Activated T-helper 1 cell treated with Interleukin-2 at 50 U/mL for 16 hours (primary cell): ENCODE measurements around the gene ZNF326.
"Not testable (repeated sequence)": the region's sequence is repeated elsewhere in the genome, so short reads cannot be mapped to it uniquely, and the experiment has no call there.

Source experiments
- DNase-seq: peaks from one replicate; pipeline ENCODE4 v3.0.0-alpha.2; 2020; ENCODE audit warnings: low read depth

Gene ZNF326

DNA sequence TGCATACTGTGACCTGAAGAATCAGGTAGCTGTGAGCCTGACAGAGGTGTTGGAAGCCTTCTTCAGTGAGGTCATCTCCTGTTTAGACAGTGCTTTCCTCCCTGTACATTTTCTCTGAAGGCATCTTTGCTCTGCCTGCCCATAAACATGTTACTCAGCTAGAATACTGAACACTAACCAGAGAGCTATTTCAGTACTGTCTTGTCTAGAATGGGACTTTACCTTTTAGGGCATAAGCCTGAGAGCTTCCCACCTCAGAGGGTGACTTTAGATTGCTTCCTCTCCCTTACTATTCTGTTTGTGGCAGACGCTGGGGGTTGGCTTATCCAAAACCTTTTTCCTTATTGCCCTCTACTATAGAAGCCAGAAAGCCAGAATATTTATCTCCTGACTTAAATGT lies 23.3 kb upstream of the ZNF326 start:
- DNase-seq = no peak

DNA sequence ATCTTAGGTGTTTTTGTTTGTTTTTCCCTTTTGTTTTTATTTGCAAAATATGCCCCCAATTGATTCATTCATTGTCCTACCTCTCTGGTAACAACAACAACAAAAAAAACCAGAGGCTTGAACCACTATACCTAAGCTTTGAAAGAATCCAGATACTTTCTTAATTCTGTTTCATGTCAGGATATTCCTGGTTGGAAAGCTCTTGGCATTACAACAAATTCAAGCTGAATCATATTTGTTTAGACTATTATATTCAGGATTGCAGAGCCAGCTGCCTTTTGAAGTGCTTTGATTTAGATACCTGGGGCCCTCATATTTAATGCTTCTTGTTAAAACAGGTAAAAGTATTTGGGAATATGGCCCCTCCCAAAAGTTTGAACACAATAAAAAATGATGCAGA lies 22.9 kb upstream of the ZNF326 start:
- no peak for DNase-seq

DNA sequence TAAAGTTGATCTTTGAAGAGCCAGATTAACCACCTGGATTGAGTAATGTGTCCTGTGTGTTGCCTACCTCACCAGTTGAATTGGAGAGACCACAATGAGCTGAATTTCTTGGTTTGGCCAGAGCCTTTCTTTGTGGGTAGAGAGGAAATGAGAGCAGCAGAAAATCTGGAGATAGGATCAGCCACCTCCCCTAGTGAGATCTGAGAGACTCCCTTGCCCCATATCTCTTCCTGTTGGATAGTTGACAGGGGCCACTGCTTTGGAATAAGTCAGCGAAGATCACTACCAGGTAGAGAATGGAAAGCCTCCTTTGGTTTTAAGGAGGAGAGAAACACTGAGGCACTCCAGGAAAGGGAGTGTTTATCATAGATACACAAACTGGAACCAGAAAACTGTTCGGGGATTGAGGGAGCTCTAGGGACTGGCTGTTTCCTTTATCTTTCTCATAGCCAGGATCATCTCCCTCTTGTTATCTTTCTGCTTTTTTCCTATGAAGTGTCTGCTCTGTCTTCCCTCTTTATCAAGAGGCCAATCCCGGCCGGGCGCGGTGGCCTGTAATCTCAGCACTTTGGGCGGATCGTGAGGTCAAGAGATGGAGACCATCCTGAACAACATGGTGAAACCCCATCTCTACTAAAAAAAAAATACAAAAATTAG lies 21.3 kb upstream of the ZNF326 start:
- DNase-seq = no peak

DNA sequence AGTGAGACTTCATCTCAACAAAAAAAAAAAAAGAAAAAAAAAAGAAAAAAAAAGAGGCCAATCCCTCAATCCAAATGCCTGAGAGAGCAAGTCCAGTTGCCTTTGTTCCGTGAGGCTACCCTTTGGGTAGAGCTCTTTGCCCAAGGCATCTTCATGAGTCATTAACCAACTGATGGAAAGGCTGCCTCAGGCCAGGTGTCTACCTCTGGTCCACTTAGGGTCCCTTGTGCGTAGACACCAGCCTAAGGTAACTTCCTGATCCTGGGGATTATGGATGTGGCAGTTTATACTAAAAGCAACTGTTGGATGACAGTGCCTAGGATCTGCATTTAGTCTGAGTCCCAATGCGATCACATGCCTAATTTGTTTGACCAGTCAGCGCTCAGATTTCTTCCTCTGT lies 20.7 kb upstream of the ZNF326 start:
- DNase-seq = no peak

DNA sequence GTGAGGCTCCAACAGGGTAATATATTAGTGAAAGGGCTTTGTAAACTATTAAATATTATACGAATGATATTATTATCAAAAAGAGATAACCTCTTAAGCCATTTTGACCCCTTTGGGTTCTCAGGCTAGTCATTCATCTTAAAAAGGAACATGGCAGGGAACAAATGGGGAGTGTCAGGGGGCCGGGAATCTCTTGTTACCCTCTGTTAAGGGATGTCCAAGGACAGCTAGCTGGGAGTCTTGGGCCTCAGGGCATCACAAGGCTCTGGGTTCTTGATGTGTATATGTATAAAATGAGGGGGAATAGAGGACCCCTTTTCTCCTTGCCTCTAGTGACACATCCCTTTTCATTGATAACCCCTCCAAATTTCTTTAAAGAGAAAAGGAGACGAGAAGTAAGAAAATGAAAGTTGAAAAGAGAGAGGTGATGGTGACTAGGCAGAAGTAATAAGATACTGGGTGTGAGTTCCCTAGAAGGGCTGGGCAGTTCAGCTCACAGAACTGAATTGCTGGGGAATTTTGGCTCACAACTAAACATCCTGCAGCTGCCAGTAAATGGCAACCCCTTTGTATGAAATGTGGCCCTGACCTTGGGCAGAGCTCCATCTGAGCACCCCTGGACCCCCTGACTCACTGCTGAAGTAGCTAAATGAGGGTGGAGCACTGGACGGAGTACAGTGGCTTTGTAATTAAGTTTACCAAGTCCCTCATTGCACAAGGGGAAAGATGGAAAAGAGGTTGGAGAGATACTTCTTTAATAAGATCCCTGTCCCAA lies 20.0 kb upstream of the ZNF326 start:
- DNase-seq = no peak

DNA sequence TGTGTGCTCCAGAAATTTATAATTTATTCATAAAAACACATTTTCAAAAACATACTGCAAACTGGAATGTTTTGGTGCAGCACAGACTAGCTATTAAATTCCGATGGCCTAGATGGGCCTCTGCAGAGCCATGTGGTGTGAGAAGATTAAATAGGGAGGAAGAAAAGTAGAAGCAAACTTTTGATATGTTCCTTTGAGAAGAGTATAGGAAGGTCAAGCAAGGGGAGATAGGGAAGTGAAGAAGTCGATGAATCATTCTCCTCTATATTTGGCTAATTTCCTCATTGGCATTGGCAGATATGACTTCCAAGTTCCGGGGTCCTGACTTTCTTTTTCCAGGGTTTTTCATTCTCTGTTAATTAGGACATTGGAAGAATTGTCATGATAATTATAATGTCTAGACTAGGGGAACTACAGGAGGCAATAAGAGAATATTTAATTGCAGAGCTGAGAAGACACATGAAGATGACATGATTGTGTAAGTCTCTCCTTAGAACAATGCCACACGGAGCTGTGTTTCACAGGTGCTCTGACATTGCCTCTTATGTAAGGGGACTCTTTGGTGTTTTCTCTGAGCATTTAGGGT lies 19.3 kb upstream of the ZNF326 start:
- DNase-seq = no peak

DNA sequence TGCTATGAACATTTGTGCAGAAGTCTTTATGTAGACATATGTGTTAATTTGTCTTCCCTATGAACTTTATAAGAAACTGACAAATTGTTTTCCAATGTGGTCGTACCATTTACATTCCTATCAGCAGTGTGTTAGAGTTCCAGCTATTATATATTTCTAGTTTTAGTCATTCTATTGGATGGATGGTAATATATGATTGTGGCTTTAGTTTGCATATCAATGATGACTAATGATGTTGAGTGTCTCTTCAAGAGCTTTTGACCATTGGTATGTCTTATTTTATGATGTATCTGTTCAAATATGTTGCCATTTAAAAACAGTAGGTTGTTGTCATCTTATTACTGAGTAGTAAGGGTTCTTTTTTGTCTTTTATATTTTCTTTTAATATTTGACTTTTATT lies 16.2 kb upstream of the ZNF326 start:
- no peak for DNase-seq

DNA sequence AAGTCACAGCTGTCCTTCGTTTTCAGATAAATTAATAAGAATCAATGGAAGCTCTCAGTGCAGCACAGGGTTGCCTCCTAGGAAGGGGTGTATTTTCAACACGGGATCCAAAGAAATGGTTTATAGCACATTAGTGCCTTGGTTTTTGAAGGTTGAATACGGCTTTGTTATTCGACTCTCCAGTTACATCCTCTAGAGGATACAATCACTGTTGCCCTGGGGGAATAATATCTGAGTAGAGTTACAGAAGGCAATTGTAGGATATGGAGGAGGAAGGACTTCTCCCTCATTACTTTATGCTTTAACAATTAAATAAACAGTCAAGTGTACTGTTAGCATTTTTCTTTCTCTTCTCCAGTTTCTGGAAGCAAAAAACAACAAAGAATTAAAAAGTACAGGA lies 14.3 kb upstream of the ZNF326 start:
- no peak for DNase-seq

DNA sequence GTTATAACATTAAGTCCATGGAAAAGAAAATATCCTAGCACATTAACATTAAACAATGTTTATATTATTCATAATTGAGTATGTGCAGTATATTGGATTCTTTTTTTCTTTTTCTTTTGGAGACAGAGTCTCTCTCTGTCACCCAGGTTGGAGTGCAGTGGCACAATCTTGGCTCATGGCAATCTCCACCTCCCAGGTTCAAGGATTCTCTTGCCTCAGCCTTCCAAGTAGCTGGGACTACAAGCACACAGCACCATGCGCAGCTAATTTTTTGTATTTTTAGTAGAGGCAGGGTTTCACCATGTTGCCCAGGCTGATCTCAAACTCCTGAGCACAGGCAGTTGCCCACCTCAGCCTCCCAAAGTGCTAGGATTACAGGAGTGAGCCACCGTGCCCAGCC lies 12.1 kb upstream of the ZNF326 start:
- not testable (repeated sequence) for DNase-seq

DNA sequence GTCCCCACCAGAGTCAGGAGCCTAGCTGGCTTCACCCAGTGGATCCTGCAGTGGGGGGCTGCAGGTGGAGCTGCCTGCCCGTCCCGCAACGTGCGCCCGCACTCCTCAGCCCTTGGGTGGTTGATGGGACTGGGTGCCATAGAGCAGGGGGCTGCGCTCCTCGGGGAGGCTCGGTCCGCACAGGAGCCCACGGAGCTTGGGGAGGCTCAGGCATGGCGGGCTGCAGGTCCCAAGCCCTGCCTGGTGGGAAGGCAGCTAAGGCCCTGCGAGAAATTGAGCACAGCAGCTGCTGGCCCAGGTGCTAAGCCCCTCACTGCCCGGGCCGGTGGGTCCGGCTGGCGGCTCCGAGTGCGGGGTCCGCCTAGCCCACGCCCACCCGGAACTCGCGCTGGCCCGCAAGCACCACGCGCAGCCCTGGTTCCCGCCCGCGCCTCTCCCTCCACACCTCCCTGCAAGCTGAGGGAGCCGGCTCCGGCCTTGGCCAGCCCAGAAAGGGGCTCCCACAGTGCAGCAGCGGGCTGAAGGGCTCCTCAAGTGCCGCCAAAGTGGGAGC lies 10.3 kb upstream of the ZNF326 start:
- not testable (repeated sequence) for DNase-seq

DNA sequence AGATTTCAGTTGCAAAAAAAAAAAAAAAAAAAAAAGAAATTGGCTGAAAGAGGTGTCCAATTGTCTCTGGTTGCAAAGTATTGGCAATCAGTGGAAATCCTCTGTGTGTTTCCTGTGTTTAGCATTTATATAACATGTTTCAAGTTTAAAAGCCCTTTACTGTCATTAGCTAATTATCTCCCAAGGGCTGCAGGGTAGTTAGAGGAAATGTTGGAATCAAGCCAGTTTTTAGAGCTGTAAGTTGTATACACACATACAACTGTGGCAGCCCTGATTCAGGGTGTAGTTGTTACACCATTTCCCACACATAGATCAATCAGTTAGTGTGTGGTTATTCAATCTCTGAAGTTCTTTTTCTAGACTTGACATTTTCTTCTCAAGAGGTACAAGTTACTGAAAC lies 8.9 kb upstream of the ZNF326 start:
- no peak for DNase-seq

DNA sequence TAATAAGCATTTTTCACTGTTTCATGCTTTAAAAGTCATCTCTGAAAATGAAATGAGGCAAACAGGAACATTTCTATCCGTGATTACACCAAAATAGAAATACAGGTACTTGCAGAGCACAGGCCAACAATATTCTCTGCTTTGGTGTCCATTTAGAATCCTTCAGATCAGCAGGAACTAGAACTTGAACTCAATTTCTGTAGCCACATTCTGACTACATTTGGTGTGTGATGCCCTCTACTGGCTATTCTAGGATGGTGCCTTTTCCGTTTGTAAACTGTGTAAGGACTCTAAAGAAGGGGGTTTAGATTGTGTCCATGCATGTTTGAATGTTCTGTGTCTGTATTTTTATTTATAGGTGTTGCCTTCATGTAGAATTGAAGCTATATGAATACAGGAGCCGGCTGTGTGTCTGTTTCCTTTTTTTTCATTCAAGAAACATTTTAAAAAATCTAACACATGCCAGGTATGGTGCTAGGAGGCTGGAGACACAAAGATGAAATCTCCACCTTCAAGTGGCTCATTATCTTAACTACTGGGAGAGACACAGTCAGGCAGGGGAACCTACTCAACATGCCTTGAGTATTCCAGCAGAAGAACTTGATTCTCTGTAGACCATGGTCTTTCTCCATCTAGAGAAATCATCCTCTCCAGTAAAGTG lies 7.6 kb upstream of the ZNF326 start:
- peak; percentile 7 for DNase-seq

DNA sequence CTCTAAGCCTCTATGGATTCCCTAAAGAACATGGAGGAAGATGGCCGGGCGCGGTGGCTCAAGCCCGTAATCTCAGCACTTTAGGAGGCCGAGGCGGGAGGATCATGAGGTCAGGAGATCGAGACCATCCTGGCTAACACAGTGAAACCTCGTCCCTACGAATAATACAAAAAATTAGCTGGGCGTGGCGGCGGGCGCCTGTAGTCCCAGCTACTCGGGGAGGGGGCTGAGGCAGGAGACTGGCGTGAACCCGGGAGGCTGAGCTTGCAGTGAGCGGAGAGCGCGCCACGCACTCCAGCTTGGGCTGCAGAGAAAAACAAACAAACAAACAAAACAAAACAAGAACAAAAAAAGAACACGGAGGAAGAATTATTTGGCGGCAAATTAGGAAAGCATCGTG lies 5.8 kb upstream of the ZNF326 start:
- DNase-seq = no peak

DNA sequence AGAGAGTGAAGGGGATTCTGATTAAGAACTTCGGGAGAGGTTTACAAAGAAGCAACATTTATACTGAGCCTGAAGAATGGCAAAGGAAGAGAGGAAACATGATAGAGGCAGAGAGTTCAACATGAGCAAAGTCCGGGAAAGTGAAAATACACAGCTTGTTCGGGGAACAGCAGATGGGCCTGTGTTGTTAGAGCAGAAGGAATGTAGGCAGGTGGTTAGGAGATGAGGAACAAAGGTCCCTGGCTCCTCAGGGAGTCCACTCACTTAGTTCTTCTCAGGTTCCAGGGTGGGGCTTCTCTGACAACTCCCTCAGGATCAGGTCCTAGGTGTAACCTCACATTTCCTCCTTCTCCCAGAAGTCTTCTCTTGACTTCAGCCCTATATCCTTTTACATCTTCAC lies 5.1 kb upstream of the ZNF326 start:
- no peak for DNase-seq

DNA sequence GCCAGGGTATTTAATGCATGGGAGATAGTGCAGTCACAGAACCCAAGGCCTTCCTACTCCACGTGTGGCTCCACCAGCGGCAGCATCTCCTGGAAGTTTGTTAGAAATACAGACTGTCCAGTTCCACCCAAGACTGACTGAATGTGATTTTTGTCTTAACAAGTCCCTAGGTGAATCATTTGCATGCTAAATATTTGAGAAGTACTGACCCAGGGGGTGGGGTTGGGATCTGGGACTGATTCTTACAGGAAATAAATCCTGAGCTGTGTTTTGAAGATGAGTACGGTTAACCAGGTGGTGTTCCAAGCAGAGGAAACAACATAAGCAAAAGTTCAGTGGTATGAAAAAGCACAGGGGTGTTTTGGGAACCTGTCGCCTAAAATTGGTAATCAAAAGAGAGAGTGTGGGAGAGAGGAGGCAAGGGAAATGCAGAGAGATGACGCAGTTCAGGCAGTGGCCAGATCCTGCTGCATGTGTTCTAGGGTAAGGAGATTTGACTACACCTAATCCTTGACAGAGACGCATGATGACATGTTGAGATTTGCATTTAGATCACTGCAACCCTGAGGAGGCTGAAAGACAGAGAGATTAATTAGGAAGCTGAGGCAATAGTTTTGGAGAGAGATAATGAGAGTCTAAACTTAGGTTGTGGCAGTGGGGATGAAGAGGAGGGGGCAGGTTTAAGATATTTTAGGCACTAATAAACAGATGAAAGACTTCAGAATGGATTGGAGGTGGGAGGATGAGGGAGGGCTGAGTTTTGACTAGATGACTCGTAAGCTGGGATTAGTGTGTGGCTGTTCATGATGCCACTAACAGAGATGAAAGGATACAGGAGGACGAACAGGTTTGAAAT lies 3.7 kb upstream of the ZNF326 start:
- DNase-seq = no peak

DNA sequence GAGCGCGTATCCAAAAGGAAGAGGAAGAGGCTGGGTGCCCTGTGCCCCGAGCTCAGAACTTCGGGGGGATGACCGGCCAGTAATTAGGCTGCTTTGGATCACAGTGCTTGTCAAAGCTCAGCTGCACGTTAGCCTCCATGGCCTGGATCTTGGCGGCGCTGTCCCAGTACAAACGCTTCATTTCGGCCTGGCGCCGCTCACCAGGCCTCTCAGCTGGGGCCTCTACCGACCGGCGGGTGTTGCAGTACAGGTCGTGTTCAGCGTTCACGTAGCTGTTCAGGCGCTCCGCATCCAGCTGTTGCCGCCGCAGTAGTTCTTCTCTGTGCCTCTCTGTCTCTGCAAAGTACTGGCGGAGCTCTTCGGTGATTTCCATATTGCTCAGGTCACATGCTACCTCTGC lies 1.4 kb upstream of the ZNF326 start:
- no peak for DNase-seq

DNA sequence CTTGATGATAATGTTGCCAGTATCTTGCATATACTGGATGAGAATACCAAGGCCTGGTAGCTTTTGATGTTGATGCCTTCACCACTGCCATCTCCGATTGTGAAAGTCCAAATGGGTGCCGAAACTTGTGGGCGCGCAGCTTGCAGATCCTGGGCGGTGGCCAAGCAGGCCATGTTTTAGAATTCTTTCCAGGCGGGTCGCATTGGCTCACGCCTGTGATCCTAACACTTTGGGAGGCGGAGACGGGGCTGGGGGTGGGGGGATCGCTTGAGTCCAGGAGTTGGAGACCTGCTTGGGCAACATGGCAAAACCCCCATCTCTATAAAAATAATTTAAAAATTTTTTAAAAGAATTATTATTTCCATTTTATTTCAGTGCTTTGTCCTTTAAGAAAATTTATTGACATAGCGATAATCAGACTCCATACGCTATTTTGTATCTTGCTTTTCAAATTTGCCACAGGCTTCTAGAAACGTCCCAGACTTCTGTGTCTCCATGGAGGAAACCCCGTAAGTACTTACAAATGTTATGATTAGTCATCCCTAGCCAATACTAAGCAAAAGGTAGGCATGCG lies 592 bp upstream of the ZNF326 start:
- no peak for DNase-seq

DNA sequence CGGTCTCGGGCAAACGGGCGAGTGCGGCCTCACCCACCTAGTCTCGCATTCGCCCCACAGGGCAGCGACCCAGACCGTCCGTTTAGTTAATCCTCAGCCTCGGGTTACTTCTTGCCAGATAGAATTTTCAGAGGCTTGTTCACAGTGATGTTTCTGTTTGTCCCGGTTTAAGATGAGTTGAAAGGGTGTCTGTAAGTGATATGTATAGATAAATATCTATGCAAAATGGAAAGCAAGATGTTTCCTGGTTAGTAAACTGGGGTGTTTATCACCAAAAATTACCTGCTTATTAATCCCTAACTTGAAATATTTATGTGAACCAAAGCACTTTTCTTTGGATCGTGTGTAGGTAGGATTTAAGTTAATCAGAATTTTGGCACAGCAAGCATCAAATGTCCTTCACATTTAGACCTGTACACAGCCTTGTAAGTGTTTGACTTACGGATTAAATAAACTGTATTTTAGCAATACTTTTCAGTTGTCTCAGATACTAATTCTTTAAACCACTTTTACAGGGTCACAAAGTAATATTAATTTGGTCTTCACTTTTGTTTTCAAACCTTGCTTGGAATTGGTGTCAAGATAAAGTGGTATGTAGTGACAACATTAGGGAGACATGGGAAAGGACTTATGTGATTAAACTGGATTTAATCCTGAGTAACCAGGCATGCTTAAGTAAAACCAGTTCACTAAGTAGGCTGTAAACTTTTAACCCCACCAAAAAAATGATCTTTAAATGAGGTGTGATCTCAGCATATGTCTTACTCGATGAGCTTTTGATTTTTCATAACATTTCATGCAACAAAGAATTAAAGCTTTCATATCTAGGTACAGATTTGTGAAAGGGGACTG lies 914 bp downstream of the ZNF326 start:
- DNase-seq = no peak

DNA sequence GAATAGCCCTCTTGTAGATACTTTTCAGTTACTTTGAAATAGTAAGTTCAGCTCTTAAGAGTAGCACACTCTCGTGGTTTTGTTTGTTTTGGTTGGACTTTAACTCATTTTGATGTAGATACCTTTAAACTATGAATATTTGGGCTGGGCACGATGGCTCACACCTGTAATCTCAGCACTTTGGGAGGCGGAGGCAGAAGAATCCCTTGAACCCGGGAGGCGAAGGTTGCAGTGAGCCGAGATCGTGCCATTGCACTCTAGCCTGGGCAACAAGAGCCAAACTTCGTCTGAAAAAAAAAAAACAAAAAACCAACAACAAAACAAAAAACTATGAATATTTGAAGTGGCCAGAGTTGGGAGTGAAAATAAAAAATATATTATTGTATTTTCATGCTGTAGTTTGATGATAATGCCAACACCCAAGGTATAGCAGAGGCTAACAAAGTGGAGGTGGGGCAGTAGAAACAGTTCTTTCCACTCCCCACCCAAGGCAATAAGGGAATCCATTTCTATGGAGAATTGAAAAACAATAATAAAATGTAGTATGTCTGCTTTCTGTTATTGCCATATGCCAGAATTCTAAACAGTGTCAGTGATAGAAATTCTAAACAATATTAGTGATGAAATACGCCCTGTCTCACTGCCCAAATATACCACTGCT lies 1.7 kb downstream of the ZNF326 start:
- no peak for DNase-seq

DNA sequence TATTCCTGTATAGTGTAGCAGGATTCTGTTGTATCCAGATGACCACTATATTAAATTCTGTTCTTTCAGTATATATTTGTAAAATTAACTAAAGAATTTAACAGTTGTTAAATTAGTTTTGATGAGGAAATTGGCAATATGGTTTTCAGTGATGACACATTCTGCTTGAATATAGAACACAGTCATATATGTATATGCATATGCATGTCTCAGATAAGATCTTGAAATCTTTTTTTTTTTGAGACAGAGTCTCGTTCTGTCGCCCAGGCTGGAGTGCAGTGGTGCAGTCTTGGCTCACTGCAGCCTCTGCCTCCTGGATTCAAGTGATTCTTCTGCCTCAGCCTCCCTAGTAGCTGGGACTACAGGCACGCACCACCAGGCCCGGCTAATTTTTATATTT lies 2.2 kb downstream of the ZNF326 start:
- not testable (repeated sequence) for DNase-seq
